GM19324 (cell line): Measurements from ENCODE around the gene ZDHHC14.

Source experiments
- ATAC-seq: cut with Tn5 transposase; IDR thresholded peaks from one replicate; pipeline ENCODE4 v1.9.1; 2021; ENCODE audit warnings: mild to moderate bottlenecking, moderate library complexity; ENCODE audit not compliant: unreplicated experiment, low FRiP score

Gene ZDHHC14

DNA sequence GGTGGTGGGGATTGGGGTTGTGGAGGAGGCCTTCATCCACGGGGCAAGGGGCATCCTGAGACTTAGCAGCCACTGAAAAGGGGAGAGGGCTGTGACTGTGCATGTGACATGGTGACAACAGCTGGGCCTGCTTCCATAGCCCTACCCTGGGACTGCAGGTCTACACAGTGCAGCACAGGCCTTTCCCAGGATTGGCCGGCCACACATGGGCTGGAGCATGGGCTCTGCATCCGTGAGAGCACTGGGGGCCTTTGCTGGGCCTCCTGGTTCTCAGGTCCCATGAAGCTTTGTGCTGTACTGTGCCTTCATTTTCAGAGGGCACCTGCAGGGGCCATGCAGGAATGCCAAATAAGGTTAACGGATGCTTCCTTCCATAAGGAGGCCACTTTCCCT is 56.0 kb downstream of the ZDHHC14 start:
- no peak for ATAC-seq

DNA sequence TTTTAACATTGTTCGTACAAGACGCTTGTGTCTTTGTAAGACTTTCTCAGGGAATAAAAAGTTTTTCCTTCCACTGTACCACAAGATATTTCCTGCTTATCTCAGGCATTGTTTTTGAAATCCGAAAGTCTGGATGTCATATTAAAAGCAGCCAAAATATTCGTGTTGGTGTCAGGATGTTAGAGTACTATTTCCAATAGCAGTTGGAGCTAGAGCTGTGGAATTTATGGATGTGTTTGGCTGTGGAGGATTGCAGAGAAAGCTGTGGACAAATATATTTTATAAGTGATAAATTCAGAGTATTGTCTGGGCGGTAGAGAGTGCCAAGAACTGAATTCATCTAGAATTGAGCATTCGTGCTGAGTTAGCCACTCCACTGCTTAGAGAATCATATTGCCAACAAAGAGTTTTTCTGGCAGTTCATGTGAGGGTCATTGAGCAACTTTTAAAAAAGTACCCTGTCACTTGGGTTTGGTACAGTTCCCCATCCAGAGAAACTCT is 57.7 kb downstream of the ZDHHC14 start:
- no peak for ATAC-seq

GRCh38 chr6:157440171-157440570 is 59.2 kb downstream of the ZDHHC14 start:
- no peak for ATAC-seq

GRCh38 chr6:157442291-157442690 is 61.3 kb downstream of the ZDHHC14 start:
- ATAC-seq, result no peak

- ATAC-seq, result no peak
Measured at GRCh38 chr6:157443066-157443800, 62.2 kb downstream of the ZDHHC14 start.

DNA sequence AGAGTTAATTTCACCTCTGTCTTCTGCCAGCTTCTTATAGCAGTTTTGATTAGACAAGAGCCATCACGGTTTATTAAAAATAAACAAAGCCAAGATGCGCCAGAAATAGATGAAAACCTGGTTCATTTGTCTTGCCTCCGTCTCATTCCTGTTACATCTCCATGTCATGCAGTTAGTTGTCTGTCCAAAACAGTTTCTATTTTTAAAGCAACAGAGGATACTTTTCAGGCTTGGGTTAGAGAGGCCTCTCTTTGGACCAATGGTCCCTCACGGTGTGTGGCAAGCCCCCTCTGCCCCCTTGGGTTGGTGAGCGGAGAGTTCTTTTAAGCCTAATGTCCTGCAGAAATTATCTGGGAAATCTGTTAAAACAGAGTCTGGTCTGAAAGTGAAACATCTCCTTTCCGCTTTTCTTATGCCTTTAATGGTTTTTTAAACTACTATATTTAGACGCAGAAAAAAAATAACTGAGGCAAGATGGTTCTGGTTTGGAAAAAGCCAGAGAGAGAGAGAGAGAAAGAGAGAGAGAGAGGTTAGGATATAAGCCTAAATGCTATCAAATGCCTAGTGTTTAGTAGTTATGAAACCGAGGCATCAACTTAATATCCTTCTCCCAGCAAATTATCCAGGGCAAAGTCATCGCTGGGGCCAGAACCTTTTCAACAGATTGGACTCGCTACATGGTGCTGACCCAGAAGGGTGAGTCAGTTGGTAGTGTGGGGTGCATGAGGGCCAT is 64.5 kb downstream of the ZDHHC14 start:
- ATAC-seq, result no peak

DNA sequence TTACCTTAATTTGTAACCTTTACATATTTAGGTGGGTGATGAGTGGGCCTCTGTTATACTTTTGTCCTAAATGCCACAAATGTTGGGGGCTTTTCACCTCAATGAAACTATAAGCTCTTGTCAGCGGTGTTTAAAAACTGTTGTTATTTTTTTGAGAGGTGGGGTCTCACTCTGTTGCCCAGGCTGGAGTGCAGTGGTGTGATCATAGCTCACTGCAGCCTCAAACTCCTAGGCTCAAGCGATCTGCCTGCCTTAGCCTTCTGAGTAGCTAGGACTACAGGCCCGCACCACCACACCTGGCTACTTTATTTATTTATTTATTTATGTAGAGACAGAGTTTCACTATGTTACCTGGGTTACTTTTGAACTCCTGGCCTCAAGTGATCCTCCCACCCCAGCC is 66.7 kb downstream of the ZDHHC14 start:
- ATAC-seq, result no peak

GRCh38 chr6:157449610-157450009 is 68.6 kb downstream of the ZDHHC14 start:
- no peak for ATAC-seq

DNA sequence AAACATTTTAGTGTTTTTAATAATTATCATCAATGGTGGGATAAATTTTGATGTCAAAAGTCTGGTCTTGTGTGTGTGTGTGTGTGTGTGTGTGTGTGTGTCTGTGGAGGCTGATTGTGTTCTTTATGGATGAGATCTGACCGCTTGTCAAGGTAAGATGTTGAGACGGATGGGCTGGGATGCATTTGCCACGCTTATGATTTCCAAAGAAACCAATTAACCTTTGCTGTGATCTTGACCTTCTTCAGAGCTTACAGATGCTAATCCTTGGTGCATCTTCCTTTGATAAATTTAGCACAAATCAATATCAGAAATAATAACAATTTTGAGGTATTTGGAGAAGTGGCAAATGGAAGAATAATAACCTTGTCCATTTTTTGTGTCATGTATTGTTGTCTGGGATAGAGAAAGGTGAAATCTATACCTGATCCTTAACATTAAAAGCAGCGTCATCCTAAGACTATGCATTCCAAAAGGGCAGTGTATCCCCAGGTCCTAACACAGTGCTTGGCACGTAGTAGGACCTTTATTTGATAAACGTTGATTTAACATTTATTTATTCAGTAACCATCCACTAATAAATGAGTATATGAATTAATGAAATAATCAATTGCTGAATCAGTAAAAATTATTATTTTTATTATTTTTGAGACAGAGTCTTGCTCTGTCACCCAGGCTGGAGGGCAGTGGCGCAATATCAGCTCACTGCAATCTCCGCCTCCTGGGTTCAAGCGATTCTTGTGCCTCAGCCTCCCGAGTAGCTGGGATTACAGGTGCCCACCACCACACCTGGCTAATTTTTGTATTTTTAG is 70.1 kb downstream of the ZDHHC14 start:
- ATAC-seq, result no peak

DNA sequence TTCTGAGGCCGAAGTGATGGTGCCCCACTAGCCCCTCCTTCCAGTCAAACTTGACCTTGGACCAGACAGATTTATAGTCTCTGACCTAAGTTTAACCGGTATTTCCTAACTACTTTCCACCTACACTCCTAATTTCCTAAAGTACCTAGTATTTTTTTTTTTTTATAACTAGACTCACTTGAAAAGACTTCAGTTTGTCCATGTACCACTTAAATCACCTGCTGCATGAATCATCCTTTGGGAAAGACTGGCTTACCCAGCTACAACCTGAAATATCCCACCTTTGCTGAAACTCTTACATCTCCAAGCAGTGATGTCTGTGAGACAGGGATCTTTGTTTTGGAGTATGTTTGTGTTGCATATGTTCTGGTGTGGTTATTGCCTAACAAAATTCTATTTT is 71.1 kb downstream of the ZDHHC14 start:
- no peak for ATAC-seq

DNA sequence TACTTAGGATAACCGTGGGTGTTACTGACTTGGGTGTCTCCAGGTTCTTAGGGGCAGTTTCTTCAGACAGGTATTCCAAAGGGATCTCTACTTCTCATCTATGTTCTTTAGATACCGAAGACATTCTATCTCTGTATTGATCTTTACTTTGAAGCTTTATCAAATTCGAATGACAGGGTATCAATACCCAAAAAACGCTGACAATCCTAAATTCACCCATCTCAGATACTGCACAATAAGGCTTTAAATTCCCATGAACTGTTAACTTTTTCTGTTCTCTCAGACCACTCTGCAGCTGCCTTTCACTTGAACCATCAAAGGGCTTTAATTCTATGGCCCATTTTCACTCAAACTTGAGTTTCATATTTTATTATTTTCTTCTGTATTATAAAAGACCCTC is 72.1 kb downstream of the ZDHHC14 start:
- no peak for ATAC-seq

- no peak for ATAC-seq
Measured at GRCh38 chr6:157453978-157454377, 73.0 kb downstream of the ZDHHC14 start.

DNA sequence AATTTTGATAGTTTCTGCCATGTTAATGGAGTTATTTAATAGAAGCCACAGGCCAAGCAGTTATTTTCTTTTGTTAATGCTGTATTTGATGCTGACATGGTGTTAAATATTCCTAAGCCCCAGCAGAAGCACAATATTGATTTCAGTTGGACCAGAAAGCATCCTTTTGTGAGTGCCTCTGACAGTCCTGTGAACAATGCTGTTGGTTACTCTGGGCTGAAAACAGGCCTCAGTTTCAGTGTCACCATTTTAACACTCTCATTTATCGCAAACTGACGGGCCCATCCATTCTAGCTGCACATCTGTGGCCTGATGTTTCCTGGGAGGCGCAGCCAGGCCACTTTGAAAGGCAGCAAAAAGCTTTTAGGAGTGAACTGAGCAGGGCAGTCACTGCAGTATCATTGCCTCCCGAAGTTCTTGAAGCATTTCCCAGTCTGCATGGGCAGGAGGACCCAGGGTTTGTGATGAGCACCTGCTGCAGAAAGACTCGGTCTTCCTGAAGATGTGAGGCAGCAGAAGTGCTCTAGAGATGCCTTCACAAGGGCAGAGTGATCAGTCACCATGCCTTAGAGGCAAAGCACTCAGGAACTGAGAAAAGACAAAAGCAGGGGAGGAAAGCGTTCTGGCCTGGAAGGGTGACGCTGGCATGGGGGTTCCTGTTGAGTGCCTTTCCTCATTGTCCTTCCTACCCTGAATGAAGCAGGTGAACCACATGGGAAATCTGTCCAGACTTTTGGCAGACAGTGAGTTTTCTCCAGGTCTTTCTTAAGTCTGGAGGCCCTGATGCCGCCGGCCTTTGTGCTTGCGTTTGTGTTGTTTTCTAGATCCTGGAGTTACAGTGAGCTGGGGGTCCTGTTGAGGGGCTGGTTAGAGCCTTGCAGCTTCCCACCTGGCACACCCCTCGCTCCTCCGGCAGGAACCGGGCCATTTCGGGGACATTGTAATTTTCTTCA is 74.0 kb downstream of the ZDHHC14 start:
- ATAC-seq, result no peak

DNA sequence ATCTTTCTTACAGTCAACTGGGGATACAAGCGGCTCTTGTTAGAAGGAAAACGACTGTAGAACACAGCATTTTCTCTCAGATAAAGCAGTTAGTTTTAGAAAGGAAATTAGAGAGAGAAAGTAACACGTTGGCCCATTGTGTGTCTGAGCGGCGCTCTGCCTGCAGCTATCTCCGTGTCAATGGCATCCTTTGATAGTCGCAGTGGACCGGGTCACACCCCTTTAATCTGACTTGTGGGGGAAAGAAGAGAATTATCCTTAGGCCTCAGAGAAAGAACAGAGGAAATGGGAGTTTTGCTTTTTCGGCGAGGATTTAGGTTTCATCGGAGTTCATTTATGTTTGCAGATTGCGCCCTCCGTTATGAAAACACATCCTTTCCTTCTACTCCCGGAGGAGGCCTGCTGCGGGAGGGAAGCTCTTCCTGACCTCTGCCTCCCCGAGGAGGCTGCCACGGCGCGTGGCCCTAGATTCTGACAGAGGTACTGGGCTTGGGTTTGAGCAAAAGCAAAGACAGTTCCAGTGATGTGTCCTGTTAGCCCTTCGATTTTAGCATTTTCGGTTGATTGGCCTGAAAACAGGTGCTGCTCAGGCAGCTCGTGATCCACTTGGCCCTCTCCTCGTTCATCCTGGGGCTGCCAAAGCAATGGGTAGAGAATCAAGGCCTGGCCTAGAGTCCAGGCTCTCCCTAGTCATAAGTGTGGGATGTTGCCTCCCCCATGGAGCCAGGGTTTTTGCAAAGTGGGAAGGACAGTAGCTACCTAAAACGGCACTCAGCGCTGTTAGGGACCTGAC is 74.9 kb downstream of the ZDHHC14 start:
- peak; percentile 18 for ATAC-seq

GRCh38 chr6:157456524-157456829 is 75.5 kb downstream of the ZDHHC14 start:
- peak; percentile 49 for ATAC-seq

DNA sequence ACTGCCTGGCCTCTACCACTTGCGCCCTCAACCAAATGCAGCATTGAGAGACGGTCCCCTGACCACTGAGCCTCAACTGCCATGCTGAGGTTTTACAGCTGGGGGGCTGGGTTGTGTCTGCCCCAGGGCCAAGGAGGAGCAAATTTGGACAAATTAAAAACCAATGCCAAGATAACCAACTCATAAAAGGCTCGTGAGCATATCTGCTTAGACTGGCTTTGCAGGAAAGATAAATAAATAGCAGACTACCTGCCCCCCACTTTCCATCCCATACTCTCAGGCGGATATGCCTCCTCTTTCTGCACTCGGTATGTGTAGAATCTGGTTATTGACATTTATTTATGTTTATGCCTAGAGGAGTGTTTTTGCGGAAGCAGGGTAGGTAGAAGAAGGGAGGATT is 76.8 kb downstream of the ZDHHC14 start:
- ATAC-seq, result no peak

GRCh38 chr6:157459327-157459726 is 78.3 kb downstream of the ZDHHC14 start:
- no peak for ATAC-seq

DNA sequence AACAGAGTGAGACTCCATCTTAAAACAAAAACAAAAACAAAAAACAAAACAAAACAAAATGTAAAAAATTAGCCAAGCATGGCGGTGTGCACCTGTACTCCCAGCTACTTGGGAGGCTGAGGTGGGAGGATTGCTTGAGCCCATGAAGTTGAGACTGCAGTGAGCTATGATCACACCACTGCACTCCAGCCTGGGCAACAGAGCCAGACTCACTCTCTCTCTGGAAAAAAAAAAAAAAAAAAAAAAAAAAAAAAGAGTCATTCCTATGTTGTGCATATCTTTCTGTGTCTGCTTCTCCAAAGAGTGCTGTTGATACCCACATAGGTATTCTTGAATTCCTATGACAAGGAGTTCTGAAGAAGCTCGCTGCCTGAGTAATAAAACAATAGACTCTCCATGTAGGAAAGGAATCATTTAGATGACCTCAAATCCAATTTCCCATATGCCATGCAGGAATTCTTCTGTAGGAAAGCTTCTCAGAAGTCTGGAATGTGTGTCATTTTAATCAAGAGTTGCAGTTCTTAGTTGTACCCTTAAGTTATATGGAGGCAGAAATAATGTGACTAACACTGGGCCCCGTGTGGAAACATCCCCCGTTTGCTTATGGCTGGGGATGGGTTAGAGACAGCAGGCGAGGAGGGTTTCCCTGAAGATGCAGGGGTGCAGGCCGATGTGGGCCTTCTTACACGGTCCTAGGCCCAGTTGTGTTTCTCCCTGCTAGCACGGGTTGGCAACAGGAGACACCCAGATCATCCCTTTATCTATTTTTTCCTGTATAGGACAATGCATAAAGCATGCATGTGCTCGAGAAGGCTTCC is 79.4 kb downstream of the ZDHHC14 start:
- ATAC-seq, result no peak
